H1 (cell line): ENCODE data around the gene PSME1.

Experiments
- BRCA1 ChIP-seq: IDR thresholded peaks from 2 replicates; pipeline ENCODE4 v1.6.1; 2012; ENCODE audit warnings: low read depth, low read length, improper control_type of control experiment
- CTCF ChIP-seq, 3 experiments: IDR thresholded peaks; 1 replicate in 2 of 3; 2 replicates in 1 of 3; pipeline versions ENCODE4 v1.5.1 to v1.6.1; 2011; ENCODE audit warnings: low read length in 3 of 3, mild to moderate bottlenecking in 3 of 3, inconsistent platforms in 2 of 3, low read depth in 1 of 3, moderate library complexity in 1 of 3; ENCODE audit not compliant: insufficient read depth in 1 of 3; ENCODE audit errors: control extremely low read depth in 1 of 3
- POLR2A ChIP-seq, 2 experiments: IDR thresholded peaks; 1 replicate in 1 of 2; 2 replicates in 1 of 2; pipeline ENCODE4 v1.6.1; 2011; ENCODE audit warnings: low read depth in 2 of 2, low read length in 2 of 2, mild to moderate bottlenecking in 2 of 2; ENCODE audit errors: control extremely low read depth in 1 of 2
- SP1 ChIP-seq: IDR thresholded peaks from 2 replicates; pipeline ENCODE4 v1.6.1; 2011; ENCODE audit warnings: low read depth, low read length
- TAF7 ChIP-seq: optimal IDR thresholded peaks from 2 replicates; pipeline ENCODE3; 2011; ENCODE audit warnings: low read depth, mild to moderate bottlenecking, inconsistent platforms, low read length, moderate library complexity, borderline replicate concordance
- ZNF274 ChIP-seq: IDR thresholded peaks from 2 replicates; pipeline ENCODE4 v1.7.0; 2012; ENCODE audit warnings: low read length, borderline replicate concordance; ENCODE audit errors: extremely low read depth

DNA sequence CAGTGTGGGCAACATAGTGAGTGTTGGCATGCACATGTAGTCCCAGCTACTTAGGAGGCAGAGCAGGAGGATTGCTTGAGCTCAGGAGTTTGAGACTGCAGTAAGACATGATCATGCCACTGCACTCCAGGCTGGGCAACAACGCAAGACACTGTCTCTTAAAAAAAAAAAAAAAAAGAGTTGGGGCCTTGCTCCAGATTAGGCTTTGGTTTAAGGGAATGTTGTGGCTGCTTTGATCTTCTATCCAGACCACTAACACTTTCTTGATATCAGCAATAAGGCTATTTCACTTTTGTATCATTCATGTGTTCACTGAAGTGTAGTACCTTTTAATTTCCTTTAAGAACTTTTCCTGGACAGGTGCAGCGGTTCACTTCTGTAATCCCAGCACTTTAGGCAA, 8.3 kb upstream of the PSME1 start:
- no peak for TF ChIP-seq SP1
- no peak for TF ChIP-seq CTCF (IDR thresholded peaks at IDR 0.05; ENCODE audit: control extremely low read depth in 1 of 3, insufficient read depth in 1 of 3, low read depth in 1 of 3, low read length in 3 of 3)
- TF ChIP-seq ZNF274, result no peak
- TF ChIP-seq BRCA1, result no peak
- no peak for TF ChIP-seq TAF7
- TF ChIP-seq POLR2A (IDR thresholded peaks at IDR 0.05; ENCODE audit: control extremely low read depth in 1 of 2, low read depth in 2 of 2, low read length in 2 of 2), result no peak
